ENCODE measurements around the gene NHLRC4.

Gene NHLRC4

GRCh38 chr16:567373-568256 is 810 bp downstream of the NHLRC4 start:
- peak overlapping the region; percentile 70 for H3K27ac ChIP-seq
- TF ChIP-seq CTCF (IDR thresholded peaks at IDR 0.05) (no peak), ZFX (IDR thresholded peaks at IDR 0.05; ENCODE audit: borderline replicate concordance) (no peak)

GRCh38 chr16:568401-569258 is 1.8 kb downstream of the NHLRC4 start:
- TF ChIP-seq CTCF (IDR thresholded peaks at IDR 0.05): no peak
- no peak for TF ChIP-seq ZFX (IDR thresholded peaks at IDR 0.05; ENCODE audit: borderline replicate concordance)
- peak overlapping the region; percentile 70 for H3K27ac ChIP-seq

GRCh38 chr16:569445-570254 is 2.8 kb downstream of the NHLRC4 start, which contains the start of gene PIGQ:
TSS of gene PIGQ (plus strand) at chr16:569968. CDS start at chr16:574075, 4,107 bp downstream.
- H3K27ac ChIP-seq: peak within 1 kb of the TSS; percentile 70
- TF ChIP-seq CTCF (IDR thresholded peaks at IDR 0.05) (no peak), ZFX (IDR thresholded peaks at IDR 0.05; ENCODE audit: borderline replicate concordance) (no peak)

GRCh38 chr16:572865-573650 is 6.3 kb downstream of the NHLRC4 start:
- no peak for TF ChIP-seq CTCF (IDR thresholded peaks at IDR 0.05)
- no peak for TF ChIP-seq ZFX (IDR thresholded peaks at IDR 0.05; ENCODE audit: borderline replicate concordance)
- no peak overlapping the region for H3K27ac ChIP-seq

GRCh38 chr16:574021-574760 is 7.4 kb downstream of the NHLRC4 start:
- H3K27ac ChIP-seq: no peak overlapping the region
- TF ChIP-seq CTCF (IDR thresholded peaks at IDR 0.05): no peak
- TF ChIP-seq ZFX (IDR thresholded peaks at IDR 0.05; ENCODE audit: borderline replicate concordance): no peak

Measured in 22Rv1 (cell line).